ENCODE measurements around the gene PRPF40A. TPM values are rescaled to one million over a fixed set of nuclear protein-coding genes. Genes with fewer than 3 reads are reported as not detected.

The PRPF40A gene
- total RNA-seq, 2 donors from 2014 or later: 82.6 to 97.9 TPM

DNA sequence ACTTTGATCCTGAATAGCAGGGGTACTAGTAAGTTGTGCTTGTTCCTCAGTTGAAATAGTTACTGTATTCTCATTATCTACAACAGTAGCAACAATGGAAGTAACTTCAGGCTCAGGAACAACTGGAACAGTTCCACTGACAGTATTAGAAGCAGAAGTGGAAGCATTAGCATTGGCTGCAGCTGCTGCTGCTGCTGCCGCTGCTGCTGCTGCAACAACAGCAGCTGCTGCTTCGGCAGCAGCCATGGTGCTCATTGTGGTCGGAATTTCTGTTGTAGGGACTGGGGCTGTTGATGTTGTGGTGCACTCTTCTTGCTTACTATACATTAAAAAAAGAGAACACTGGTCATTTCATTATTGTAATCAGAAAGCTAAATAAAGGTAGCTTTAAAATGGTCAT, 40.8 kb downstream of the PRPF40A start:
- H3K36me3 ChIP-seq: peaks cover 0 to 2% of the 10 kb centered on the region in 2 donors
- TF ChIP-seq POLR2A (IDR thresholded peaks at IDR 0.05): no peak
- TF ChIP-seq, protein P1, sequence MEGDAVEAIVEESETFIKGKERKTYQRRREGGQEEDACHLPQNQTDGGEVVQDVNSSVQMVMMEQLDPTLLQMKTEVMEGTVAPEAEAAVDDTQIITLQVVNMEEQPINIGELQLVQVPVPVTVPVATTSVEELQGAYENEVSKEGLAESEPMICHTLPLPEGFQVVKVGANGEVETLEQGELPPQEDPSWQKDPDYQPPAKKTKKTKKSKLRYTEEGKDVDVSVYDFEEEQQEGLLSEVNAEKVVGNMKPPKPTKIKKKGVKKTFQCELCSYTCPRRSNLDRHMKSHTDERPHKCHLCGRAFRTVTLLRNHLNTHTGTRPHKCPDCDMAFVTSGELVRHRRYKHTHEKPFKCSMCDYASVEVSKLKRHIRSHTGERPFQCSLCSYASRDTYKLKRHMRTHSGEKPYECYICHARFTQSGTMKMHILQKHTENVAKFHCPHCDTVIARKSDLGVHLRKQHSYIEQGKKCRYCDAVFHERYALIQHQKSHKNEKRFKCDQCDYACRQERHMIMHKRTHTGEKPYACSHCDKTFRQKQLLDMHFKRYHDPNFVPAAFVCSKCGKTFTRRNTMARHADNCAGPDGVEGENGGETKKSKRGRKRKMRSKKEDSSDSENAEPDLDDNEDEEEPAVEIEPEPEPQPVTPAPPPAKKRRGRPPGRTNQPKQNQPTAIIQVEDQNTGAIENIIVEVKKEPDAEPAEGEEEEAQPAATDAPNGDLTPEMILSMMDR (IDR thresholded peaks at IDR 0.05): no peak
- TF ChIP-seq POLR2AphosphoS5 (IDR thresholded peaks at IDR 0.05): no peak
- H3K4me3 ChIP-seq: no peak overlapping the region
- H3K27me3 ChIP-seq (replicated peaks; ENCODE audit: insufficient read depth): no peaks in the 10 kb centered on the region
- 84% methylated on average over 3 of the region's 3 CpGs for WGBS
- H3K4me1 ChIP-seq (replicated peaks): no peaks in the 10 kb centered on the region
- no peak overlapping the region for H3K27ac ChIP-seq
- intact Hi-C loops (cut with DNase I): no loop called here
- no peaks in the 10 kb centered on the region for H3K9me3 ChIP-seq
- DNase-seq (ENCODE audit: low spot score): no peak

DNA sequence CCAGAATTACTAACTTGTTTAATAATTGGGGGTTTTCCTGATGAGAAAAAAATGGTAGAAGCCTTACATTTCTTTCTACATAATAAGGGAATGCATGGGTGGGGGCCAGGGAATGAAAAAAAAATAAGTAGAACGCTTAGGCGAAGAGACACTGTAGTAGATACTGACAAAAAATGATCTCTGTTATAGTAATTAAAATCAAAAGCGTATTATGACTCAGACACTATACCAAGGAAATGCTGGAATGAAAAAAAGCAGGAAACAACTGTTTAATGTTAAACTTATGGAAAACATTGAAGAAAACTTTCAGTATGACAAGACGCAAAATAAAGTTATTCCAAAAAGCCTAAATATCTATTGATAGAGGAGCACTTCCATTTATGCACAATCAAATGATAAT, 42.9 kb downstream of the PRPF40A start:
- H3K27ac ChIP-seq: no peak overlapping the region
- no peaks in the 10 kb centered on the region for H3K27me3 ChIP-seq (replicated peaks; ENCODE audit: insufficient read depth)
- no peak for DNase-seq (ENCODE audit: low spot score)
- TF ChIP-seq POLR2A (IDR thresholded peaks at IDR 0.05): no peak
- TF ChIP-seq, protein P1 (IDR thresholded peaks at IDR 0.05): no peak
- TF ChIP-seq POLR2AphosphoS5 (IDR thresholded peaks at IDR 0.05): no peak
- H3K36me3 ChIP-seq: peaks cover 2 to 6% of the 10 kb centered on the region in 2 donors
- WGBS: 93% methylated on average over 4 of the region's 4 CpGs
- no peak overlapping the region for H3K4me3 ChIP-seq
- intact Hi-C loops (cut with DNase I): no loop called here
- H3K9me3 ChIP-seq: no peaks in the 10 kb centered on the region
- H3K4me1 ChIP-seq (replicated peaks): no peaks in the 10 kb centered on the region

DNA sequence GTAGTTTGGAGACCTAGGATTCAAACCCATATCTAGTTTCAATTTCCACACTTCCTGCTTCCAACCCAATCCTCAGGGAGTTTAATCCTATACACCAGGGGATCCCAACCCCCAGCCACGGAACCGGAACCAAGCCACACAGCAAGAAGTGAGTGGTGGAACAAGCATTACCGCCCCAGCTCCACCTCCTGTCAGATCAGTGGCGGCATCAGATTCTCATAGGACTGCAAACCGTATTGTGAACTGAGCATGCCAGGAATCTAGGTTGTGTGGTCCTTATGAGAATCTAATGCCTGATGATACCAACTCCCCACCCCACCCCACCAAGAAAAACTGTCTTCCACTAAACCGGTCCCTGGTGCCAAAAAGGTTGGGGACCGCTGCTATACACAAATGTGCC, 52.5 kb downstream of the PRPF40A start:
- Histone ChIP-seq H3K27me3 (replicated peaks; ENCODE audit: insufficient read depth) (no peaks in the 10 kb centered on the region), H3K27ac (no peak overlapping the region), H3K4me1 (replicated peaks) (no peaks in the 10 kb centered on the region), H3K9me3 (no peaks in the 10 kb centered on the region), H3K36me3 (peaks cover 4 to 6% of the 10 kb centered on the region in 2 donors), H3K4me3 (no peak overlapping the region)
- no peak for DNase-seq (ENCODE audit: low spot score)
- TF ChIP-seq POLR2A (IDR thresholded peaks at IDR 0.05): no peak
- TF ChIP-seq POLR2AphosphoS5 (IDR thresholded peaks at IDR 0.05): no peak
- TF ChIP-seq, protein P1 (IDR thresholded peaks at IDR 0.05): no peak
- intact Hi-C loops (cut with DNase I): no loop called here
- 89% methylated on average over 7 of the region's 7 CpGs for WGBS

DNA sequence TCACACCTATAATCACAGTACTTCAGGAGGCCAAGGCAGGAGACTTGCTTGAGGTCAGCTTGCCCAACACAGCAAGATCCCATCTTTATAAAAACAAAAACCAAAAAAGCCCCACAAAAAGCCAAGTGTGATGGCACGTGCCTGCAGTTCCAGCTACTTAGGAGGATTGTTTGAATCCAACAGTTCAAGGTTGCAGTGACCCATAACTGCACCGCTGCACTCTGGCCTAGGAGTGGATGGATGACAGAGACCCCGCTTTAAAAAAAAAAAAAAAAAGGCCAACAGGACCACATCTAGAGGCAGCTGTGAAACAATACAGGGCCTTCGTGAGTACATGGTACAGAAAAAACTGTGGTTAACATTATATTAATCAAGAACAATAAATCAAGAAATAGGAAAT, 56.2 kb downstream of the PRPF40A start:
- H3K4me1 ChIP-seq (replicated peaks): no peaks in the 10 kb centered on the region
- DNase-seq (ENCODE audit: low spot score): no peak
- no peaks in the 10 kb centered on the region for H3K9me3 ChIP-seq
- no peak overlapping the region for H3K27ac ChIP-seq
- WGBS: 88% methylated on average over 4 of the region's 4 CpGs
- peaks cover 7% of the 10 kb centered on the region in 2 donors for H3K36me3 ChIP-seq
- no peak for TF ChIP-seq POLR2AphosphoS5 (IDR thresholded peaks at IDR 0.05)
- no peak for TF ChIP-seq POLR2A (IDR thresholded peaks at IDR 0.05)
- TF ChIP-seq, protein P1 (IDR thresholded peaks at IDR 0.05): no peak
- H3K27me3 ChIP-seq (replicated peaks; ENCODE audit: insufficient read depth): no peaks in the 10 kb centered on the region
- intact Hi-C loops (cut with DNase I): no loop called here
- H3K4me3 ChIP-seq: no peak overlapping the region

DNA sequence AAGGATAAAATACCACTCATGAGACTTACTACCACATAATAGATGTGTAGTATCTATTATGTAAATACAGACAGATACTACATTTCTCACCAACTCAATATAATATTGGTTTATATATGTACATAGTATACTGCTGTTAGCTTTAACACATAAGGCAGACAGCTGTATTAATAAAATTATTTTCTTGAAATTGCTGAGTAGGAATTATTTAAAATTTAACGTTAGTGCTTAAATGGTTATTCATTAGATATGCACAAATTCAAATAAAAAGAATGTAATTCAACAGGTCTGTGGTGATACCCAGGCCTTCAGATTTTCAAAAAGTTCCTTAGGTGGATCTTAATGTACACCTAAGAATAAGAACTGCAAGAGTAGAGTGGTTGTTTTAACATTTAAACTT, 59.0 kb downstream of the PRPF40A start:
- intact Hi-C loops (cut with DNase I): no loop called here
- peaks cover 7% of the 10 kb centered on the region in 2 donors for H3K36me3 ChIP-seq
- no peaks in the 10 kb centered on the region for H3K27me3 ChIP-seq (replicated peaks; ENCODE audit: insufficient read depth)
- H3K27ac ChIP-seq: no peak overlapping the region
- 77% methylated on average over 1 of the region's 1 CpG for WGBS
- H3K9me3 ChIP-seq: no peaks in the 10 kb centered on the region
- TF ChIP-seq POLR2A (IDR thresholded peaks at IDR 0.05) (no peak), POLR2AphosphoS5 (IDR thresholded peaks at IDR 0.05) (no peak)
- TF ChIP-seq, protein P1 (IDR thresholded peaks at IDR 0.05): no peak
- no peaks in the 10 kb centered on the region for H3K4me1 ChIP-seq (replicated peaks)
- H3K4me3 ChIP-seq: no peak overlapping the region
- DNase-seq (ENCODE audit: low spot score): no peak
